Smooth muscle cell (in vitro differentiated cells): ENCODE data around the gene DDX19B. TPM values are rescaled to one million over a fixed set of nuclear protein-coding genes. Genes with fewer than 3 reads are reported as not detected.
"Not testable (repeated sequence)": the region's sequence is repeated elsewhere in the genome, so short reads cannot be mapped to it uniquely, and the experiment has no call there.

Source experiments
- DNase-seq: peaks from one replicate; lab custom pipeline; 2025; ENCODE audit not compliant: unreplicated experiment; lab: John Stamatoyannopoulos, UW
- H2AFZ ChIP-seq: fragments of 200-600 bp; sonication (generic); 2 replicates; pipeline ENCODE4 v1.6.0; 2016; ENCODE audit warnings: antibody characterized with exemption, low read depth, mild to moderate bottlenecking
- H3F3A ChIP-seq: fragments of 200-600 bp; sonication (generic); 2 replicates; pipeline ENCODE4 v1.6.0; 2017; ENCODE audit warnings: antibody characterized with exemption, low read depth
- H3K27ac ChIP-seq: fragments of 200-600 bp; sonication (generic); 2 replicates; pipeline ENCODE4 v1.5.1; 2016; ENCODE audit warnings: low read depth, mild to moderate bottlenecking
- H3K27me3 ChIP-seq: fragments of 200-600 bp; sonication (generic); 2 replicates; pipeline ENCODE4 v1.6.1; 2016; ENCODE audit warnings: low read depth, mild to moderate bottlenecking
- H3K36me3 ChIP-seq: fragments of 200-600 bp; sonication (generic); 2 replicates; pipeline ENCODE4 v1.5.1; 2016; ENCODE audit warnings: low read depth
- H3K4me1 ChIP-seq: fragments of 200-600 bp; sonication (generic); 2 replicates; pipeline ENCODE4 v1.5.1; 2016; ENCODE audit warnings: low read depth
- H3K4me2 ChIP-seq: fragments of 200-600 bp; sonication (generic); 2 replicates; pipeline ENCODE4 v1.6.0; 2016; ENCODE audit warnings: mild to moderate bottlenecking
- H3K4me3 ChIP-seq: fragments of 200-600 bp; sonication (generic); 2 replicates; pipeline ENCODE4 v1.5.1; 2016; ENCODE audit warnings: mild to moderate bottlenecking
- H3K79me2 ChIP-seq: fragments of 200-600 bp; sonication (generic); 2 replicates; pipeline ENCODE4 v1.6.0; 2016; ENCODE audit warnings: low read depth, mild to moderate bottlenecking
- H3K9ac ChIP-seq: fragments of 200-600 bp; sonication (generic); 2 replicates; pipeline ENCODE4 v1.6.0; 2016; ENCODE audit warnings: low read depth
- H3K9me3 ChIP-seq: fragments of 200-600 bp; sonication (generic); replicated peaks from 2 replicates; pipeline ENCODE4 v1.5.1; 2016; ENCODE audit warnings: low read depth
- H4K20me1 ChIP-seq: fragments of 200-600 bp; sonication (generic); 2 replicates; pipeline ENCODE4 v1.6.0; 2016; ENCODE audit warnings: low read depth
- WGBS: methylation state at CpG from one replicate; pipeline ENCODE4 v1.1.7; 2016; ENCODE audit warnings: low lambda C conversion rate; 5-methylcytosine and 5-hydroxymethylcytosine counted together
- polyA plus RNA-seq: library from polyadenylated mRNA; unstranded; fragments of >200 nt; fragmentation: Nextera tagmentation; extraction: Ambion mirVana; gene quantifications from 2 replicates; pipeline ENCODE4 v1.2.1, GENCODE V29; 2016
- total RNA-seq: library from RNA; depleted of rRNA; stranded (reverse); fragments of >200 nt; gene quantifications from 2 replicates; pipeline ENCODE4 v1.2.3, GENCODE V29; 2014
- TF ChIP-seq, protein P1 (sequence below): fragments of 200-600 bp; sonication (generic); IDR thresholded peaks from 2 replicates; pipeline ENCODE4 v1.5.1; 2017; ENCODE audit warnings: borderline replicate concordance, mild to moderate bottlenecking, antibody characterized with exemption; ENCODE audit not compliant: insufficient read depth, poor library complexity, severe bottlenecking

Gene DDX19B
- total RNA-seq (24.5 and 49.6 TPM in 2 replicates), polyA plus RNA-seq (31.8 and 40.9 TPM in 2 replicates)

DNA sequence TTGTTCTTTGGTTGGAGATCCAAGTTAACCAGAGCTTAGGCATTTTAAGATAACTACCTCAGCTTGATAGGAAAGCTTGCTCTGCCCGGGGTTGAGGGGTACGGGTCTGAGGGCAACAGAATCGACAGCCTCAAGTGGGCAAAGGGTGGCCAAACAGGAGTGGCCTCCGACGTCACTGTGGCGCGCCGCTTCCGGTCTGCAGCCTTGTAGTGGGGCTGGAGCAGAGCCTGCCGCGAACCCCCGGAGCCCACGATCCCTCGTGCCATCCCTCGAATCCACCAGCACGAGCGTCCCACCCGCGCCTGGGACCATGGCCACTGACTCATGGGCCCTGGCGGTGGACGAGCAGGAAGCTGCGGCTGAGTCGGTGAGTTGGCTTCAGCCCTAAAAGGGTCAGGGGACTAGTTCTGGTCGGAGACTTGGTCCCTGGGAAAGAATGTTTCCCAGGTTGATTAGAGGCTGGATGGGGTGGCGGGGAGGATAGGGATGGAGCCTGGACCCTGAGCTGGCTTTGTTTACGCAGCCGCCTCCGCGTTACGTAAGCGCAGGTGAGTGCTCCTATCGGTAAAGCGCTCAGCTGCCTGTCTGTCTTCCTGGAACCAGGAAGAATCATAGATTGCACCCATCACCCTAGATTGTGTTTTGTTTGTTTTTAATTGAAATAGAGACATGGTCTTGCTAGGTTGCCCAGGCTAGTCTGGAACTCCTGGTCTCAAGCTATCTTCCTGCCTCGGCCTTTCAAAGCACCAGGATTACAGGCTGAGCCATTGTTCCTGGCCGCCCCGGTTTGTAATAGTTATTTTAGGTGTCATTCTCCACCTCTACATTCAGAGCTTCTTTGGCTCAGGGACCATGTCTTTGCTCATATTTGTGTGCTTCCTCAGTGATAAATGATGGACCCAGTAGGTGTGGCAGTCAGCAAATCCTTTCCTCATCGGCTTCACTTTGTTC lies at the start of gene DDX19B:
TSS of gene DDX19B (plus strand) at position 199 of the 951 bp plus-strand sequence. CDS start at position 311, 112 bp downstream.
- peak within 1 kb of the TSS; percentile 85 for H3K4me2 ChIP-seq
- H3K27ac ChIP-seq: peak within 1 kb of the TSS; percentile 83
- 4% methylated on average over 37 of the region's 37 CpGs for WGBS
- peak within 1 kb of the TSS; percentile 85 for H2AFZ ChIP-seq
- no peaks in the 10 kb centered on the region for H3K36me3 ChIP-seq
- peak within 1 kb of the TSS; percentile 72 for H3K4me3 ChIP-seq
- peaks cover 4% of the 10 kb centered on the region for H3K4me1 ChIP-seq
- TF ChIP-seq, protein P1, sequence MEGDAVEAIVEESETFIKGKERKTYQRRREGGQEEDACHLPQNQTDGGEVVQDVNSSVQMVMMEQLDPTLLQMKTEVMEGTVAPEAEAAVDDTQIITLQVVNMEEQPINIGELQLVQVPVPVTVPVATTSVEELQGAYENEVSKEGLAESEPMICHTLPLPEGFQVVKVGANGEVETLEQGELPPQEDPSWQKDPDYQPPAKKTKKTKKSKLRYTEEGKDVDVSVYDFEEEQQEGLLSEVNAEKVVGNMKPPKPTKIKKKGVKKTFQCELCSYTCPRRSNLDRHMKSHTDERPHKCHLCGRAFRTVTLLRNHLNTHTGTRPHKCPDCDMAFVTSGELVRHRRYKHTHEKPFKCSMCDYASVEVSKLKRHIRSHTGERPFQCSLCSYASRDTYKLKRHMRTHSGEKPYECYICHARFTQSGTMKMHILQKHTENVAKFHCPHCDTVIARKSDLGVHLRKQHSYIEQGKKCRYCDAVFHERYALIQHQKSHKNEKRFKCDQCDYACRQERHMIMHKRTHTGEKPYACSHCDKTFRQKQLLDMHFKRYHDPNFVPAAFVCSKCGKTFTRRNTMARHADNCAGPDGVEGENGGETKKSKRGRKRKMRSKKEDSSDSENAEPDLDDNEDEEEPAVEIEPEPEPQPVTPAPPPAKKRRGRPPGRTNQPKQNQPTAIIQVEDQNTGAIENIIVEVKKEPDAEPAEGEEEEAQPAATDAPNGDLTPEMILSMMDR: no peak
- no peaks in the 10 kb centered on the region for H3K27me3 ChIP-seq
- H3F3A ChIP-seq: no peaks in the 10 kb centered on the region
- peak; percentile 17 for DNase-seq
- H3K9ac ChIP-seq: peak within 1 kb of the TSS; percentile 94
- H3K79me2 ChIP-seq: peaks cover 56% of the 10 kb centered on the region
- H3K9me3 ChIP-seq: no peaks in the 10 kb centered on the region
- peaks cover 10% of the 10 kb centered on the region for H4K20me1 ChIP-seq

DNA sequence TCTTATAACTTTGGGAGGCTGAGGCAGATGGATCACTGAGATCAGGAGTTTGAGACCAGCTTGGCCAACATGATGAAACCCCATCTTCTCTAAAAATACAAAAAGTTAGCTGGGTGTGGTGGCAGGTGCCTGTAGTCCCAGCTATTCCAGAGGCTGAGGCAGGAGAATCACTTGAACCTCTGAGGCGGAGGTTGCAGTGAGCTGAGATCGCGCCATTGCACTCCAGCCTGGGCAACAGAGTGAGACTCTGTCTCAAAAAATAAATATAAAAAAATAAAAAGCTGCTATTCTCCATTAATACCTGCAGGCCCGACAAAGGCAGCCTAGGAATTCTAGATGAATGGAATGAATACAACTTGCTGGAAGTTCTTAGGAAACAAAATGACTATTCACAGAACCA lies 49.3 kb upstream of the DDX19B start:
- Histone ChIP-seq H3K4me3 (peak overlapping the region; percentile 95), H3F3A (peaks cover 24% of the 10 kb centered on the region), H3K27ac (peak overlapping the region; percentile 19), H3K79me2 (peaks cover 25% of the 10 kb centered on the region), H3K4me2 (peak overlapping the region; percentile 98), H3K4me1 (peaks cover 10% of the 10 kb centered on the region), H4K20me1 (peaks cover 54% of the 10 kb centered on the region)
- H3K27me3 ChIP-seq, H3K9me3 ChIP-seq, DNase-seq, H3K36me3 ChIP-seq, H2AFZ ChIP-seq, H3K9ac ChIP-seq: not testable (repeated sequence)
- WGBS: 99% methylated on average over 4 of the region's 4 CpGs

DNA sequence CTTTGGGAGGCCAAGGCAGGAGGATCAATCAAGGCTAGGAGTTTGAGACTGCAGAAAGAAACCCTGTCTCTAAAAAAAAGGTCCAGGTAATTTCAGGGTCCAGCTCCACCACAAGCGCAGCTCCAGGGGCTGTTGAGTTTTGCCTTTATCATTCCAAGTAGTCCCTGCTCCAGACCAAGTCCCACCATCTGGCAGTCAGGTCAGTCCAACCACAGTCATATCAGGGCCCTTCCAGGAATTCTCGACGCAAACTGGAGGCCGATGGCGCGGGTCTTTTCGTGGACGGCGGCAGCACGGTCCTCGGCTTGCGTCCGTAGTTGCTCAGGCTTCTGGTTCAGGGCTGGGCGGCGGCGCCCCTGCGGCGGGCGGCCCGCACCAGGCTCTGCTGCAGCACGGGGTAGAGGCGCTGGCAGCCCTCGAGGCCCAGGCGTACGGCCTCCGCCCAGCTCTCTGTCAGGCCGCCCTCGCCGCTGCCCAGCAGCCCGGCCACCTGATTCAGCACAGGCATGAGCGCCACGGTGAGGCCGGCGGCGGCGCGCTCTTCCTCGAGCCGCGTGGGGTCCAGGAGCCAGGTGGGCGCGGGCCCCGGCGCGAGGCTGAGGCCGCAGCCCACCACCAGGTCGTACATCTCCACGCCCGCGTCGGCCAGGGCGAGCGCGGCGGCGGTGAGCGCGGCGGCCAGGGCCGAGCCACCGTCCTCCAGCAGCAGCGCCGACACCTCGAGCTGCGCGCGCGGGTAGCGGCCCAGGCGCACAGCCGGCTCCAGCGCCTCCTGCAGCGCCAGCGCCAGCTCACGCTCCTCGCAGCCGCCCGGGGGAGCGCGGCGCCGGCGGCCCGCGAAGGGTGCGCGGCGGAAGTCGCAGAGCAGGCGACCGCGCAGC lies 48.0 kb upstream of the DDX19B start:
- Histone ChIP-seq H3K36me3 (no peaks in the 10 kb centered on the region), H3K4me2 (peak overlapping the region; percentile 98), H3K9me3 (no peaks in the 10 kb centered on the region), H3K27ac (peak overlapping the region; percentile 59), H3F3A (peaks cover 31% of the 10 kb centered on the region), H2AFZ (no peak overlapping the region), H3K9ac (peak overlapping the region; percentile 51), H3K4me3 (peak overlapping the region; percentile 95), H3K4me1 (peaks cover 10% of the 10 kb centered on the region), H4K20me1 (peaks cover 57% of the 10 kb centered on the region), H3K79me2 (peaks cover 25% of the 10 kb centered on the region), H3K27me3 (no peaks in the 10 kb centered on the region)
- whole genome bisulfite sequencing: 5% methylated on average over 87 of the region's 92 CpGs
- TF ChIP-seq, protein P1: peak; percentile 10
- peak; percentile 40 for DNase-seq
